Skeletal muscle tissue (tissue), 4 donors: Measurements from ENCODE around the gene NCK1. TPM values are rescaled to one million over a fixed set of nuclear protein-coding genes. Genes with fewer than 3 reads are reported as not detected.
"Not testable (repeated sequence)": the region's sequence is repeated elsewhere in the genome, so short reads cannot be mapped to it uniquely, and the experiment has no call there.

ENCODE experiments used
- H3K27ac ChIP-seq: one replicate; pipeline ENCODE4 v1.7.0; 2013; ENCODE audit warnings: mild to moderate bottlenecking, low read depth, low read length, inconsistent platforms
- H3K27me3 ChIP-seq, 3 donors: one replicate each; pipeline ENCODE4 v1.7.0; 2013; ENCODE audit warnings: low read length in 3 of 3; ENCODE audit not compliant: control insufficient read depth in 3 of 3, insufficient read depth in 3 of 3
- H3K36me3 ChIP-seq, 3 donors: one replicate each; pipeline ENCODE4 v1.7.0; 2013; ENCODE audit warnings: low read length in 3 of 3; ENCODE audit not compliant: control insufficient read depth in 3 of 3, insufficient read depth in 3 of 3
- H3K4me1 ChIP-seq, 3 donors: one replicate each; pipeline ENCODE4 v1.7.0; 2013; ENCODE audit warnings: low read length in 3 of 3, mild to moderate bottlenecking in 3 of 3; ENCODE audit not compliant: control insufficient read depth in 3 of 3, insufficient read depth in 3 of 3
- H3K4me3 ChIP-seq, 3 donors: one replicate each; pipeline ENCODE4 v1.7.0; 2013; ENCODE audit warnings: low read length in 3 of 3
- H3K9ac ChIP-seq, 3 donors: one replicate each; pipeline ENCODE4 v1.7.0; 2013; ENCODE audit warnings: low read length in 3 of 3, mild to moderate bottlenecking in 3 of 3, moderate library complexity in 2 of 3, low read depth in 1 of 3
- H3K9me3 ChIP-seq, 3 donors: one replicate each; pipeline ENCODE4 v1.7.0; 2013; ENCODE audit warnings: low read length in 3 of 3; ENCODE audit not compliant: control insufficient read depth in 3 of 3
- total RNA-seq: library from RNA; depleted of rRNA; stranded (reverse); fragments of >200 nt; gene quantifications from one replicate; pipeline ENCODE4 v1.2.3, GENCODE V29; 2014
- donor health status: Osteomylitis.

The NCK1 gene
- total RNA-seq, 1 donor from 2014 or later, result 36.5 TPM

DNA sequence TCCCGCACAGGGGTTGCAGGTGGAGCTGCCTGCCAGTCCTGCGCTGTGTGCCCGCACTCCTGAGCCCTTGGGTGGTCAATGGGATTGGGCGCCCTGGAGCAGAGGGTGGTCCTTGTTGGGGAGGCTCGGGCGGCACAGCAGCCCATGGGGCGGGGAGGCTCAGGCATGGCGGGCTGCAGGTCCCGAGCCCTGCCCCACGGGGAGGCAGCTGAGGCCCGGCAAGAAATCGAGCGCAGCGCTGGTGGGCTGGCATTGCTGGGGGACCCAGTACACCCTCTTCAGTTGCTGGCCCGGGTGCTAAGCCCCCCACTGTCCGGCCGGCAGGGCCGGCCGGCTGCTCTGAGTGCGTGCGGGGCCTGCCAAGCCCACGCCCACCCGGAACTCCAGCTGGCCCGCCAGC is 27.9 kb downstream of the NCK1 start:
- Histone ChIP-seq H3K27me3 (no peaks in the 10 kb centered on the region), H3K4me1 (peaks cover 4 to 8% (median 6%) of the 10 kb centered on the region in 3 donors), H3K9ac (no peak overlapping the region), H3K9me3 (no peaks in the 10 kb centered on the region), H3K4me3 (no peak overlapping the region), H3K27ac (no peak overlapping the region), H3K36me3 (no peaks in the 10 kb centered on the region)

DNA sequence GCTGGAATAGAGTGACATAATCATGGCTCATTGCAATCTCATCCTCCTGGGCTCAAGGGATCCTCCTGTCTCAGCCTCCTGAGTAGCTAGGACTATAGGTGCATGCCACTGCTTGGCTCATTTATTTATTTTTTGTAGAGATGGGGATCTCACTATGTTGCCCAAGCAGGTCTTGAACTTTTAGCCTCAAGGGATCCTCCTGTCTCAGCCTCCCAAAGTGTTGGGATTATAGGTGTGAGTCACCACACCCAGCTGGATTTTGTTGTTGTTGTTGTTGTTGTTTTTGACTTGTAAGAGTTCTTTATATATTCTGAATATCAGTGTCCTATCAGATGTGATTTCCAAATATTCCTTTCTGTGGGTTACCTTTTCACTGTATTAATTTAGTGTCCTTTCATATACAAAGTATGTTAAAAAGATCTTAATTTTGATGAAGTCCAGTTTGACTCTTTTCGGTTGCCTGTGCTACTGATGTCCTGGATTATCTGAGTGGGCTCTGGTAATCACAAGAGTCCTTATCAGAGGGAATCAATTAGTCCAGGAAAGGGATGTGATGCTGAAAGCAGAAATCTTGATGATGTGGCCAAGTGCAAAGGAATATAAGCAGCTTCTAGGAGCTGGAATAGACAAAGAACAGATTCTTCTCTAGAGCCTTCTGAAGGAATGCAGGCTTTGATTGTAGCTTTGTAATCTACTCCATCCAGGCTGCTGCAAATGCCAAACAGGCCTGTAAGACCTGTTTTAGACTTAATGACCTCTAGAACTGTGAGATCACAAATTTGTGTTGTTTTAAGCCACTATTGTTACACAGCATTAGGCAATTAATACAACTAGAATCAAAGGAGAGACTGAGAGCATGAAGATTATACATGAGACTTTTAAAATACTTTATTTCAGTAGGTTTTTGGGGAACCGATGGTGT is 30.2 kb downstream of the NCK1 start:
- H3K9me3 ChIP-seq, result no peaks in the 10 kb centered on the region
- no peaks in the 10 kb centered on the region for H3K27me3 ChIP-seq
- no peak overlapping the region for H3K9ac ChIP-seq
- H3K27ac ChIP-seq, result no peak overlapping the region
- peaks cover 4 to 6% (median 5%) of the 10 kb centered on the region in 3 donors for H3K4me1 ChIP-seq
- H3K4me3 ChIP-seq, result no peak overlapping the region
- H3K36me3 ChIP-seq, result no peaks in the 10 kb centered on the region

GRCh38 chr3:136893848-136894443 is 31.9 kb downstream of the NCK1 start:
- Histone ChIP-seq H3K27ac (no peak overlapping the region), H3K9me3 (no peaks in the 10 kb centered on the region), H3K4me3 (no peak overlapping the region), H3K27me3 (no peaks in the 10 kb centered on the region), H3K9ac (no peak overlapping the region), H3K36me3 (no peaks in the 10 kb centered on the region), H3K4me1 (peaks cover 4 to 8% (median 7%) of the 10 kb centered on the region in 3 donors)

DNA sequence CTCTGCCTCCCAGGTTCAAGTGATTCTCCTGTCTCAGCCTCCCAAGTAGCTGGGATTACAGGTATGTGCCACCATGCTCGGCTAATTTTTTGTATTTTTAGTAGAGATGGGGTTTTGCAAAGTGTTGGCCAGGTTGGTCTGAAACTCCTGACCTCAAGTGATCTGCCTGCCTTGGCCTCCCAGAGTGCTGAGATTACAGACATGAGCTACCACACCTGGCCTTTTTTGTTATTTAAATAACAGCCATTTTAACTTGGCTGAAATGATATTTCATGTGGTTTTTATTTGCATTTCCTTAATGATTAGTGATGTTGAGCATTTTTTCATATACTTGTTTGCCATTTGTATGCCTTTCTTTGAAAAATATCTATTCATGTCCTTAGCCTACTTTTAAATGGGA is 35.2 kb downstream of the NCK1 start:
- not testable (repeated sequence) for H3K9ac ChIP-seq, H3K9me3 ChIP-seq, H3K27me3 ChIP-seq, H3K36me3 ChIP-seq, H3K4me1 ChIP-seq, H3K27ac ChIP-seq, H3K4me3 ChIP-seq

DNA sequence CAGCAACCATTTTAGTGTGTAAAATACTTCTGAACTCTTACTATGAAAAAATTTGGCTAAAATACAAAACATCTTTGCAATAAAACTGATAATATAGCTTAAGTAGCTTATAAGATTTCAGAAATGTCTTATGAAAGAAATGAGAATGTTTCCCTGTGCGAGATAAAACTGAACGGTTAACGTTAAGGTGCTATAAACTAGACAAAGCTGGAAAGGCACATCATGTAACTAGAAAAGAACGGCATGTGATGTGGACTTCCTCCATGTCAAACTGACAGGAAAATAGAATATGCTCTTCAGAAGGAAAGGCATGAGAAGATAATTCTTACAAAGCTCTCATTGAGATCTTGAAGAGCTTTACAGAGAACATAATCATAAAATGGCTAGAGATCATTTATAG is 36.5 kb downstream of the NCK1 start:
- H3K9me3 ChIP-seq, result no peaks in the 10 kb centered on the region
- H3K4me3 ChIP-seq, result no peak overlapping the region
- H3K27ac ChIP-seq, result no peak overlapping the region
- H3K9ac ChIP-seq, result no peak overlapping the region
- H3K36me3 ChIP-seq, result peaks cover 0 to 3% (median 0%) of the 10 kb centered on the region in 3 donors
- peaks cover 4 to 10% (median 8%) of the 10 kb centered on the region in 3 donors for H3K4me1 ChIP-seq
- H3K27me3 ChIP-seq, result no peaks in the 10 kb centered on the region

- no peak overlapping the region for H3K27ac ChIP-seq
These were observed 36.9 kb downstream of the NCK1 start for GRCh38 chr3:136898954-136899353.

GRCh38 chr3:136899622-136900158 is 37.7 kb downstream of the NCK1 start:
- Histone ChIP-seq H3K27ac (no peak overlapping the region), H3K9me3 (no peaks in the 10 kb centered on the region), H3K27me3 (no peaks in the 10 kb centered on the region), H3K9ac (no peak overlapping the region), H3K4me3 (no peak overlapping the region), H3K4me1 (peaks cover 0 to 3% (median 3%) of the 10 kb centered on the region in 3 donors), H3K36me3 (peaks cover 0 to 3% (median 0%) of the 10 kb centered on the region in 3 donors)

More at GRCh38 chr3:136898954-136899353, 36.9 kb downstream of the NCK1 start:
- H3K9ac ChIP-seq, result no peak overlapping the region
- no peak overlapping the region for H3K4me3 ChIP-seq
- H3K36me3 ChIP-seq, result peaks cover 0 to 3% (median 0%) of the 10 kb centered on the region in 3 donors
- H3K4me1 ChIP-seq, result peaks cover 4 to 8% (median 6%) of the 10 kb centered on the region in 3 donors
- no peaks in the 10 kb centered on the region for H3K27me3 ChIP-seq
- H3K9me3 ChIP-seq, result no peaks in the 10 kb centered on the region

GRCh38 chr3:136900694-136901093 is 38.7 kb downstream of the NCK1 start:
- not testable (repeated sequence) for H3K4me1 ChIP-seq, H3K9ac ChIP-seq, H3K36me3 ChIP-seq, H3K4me3 ChIP-seq, H3K9me3 ChIP-seq, H3K27ac ChIP-seq, H3K27me3 ChIP-seq

GRCh38 chr3:136901391-136901790 is 39.4 kb downstream of the NCK1 start:
- no peak overlapping the region for H3K4me3 ChIP-seq
- no peak overlapping the region for H3K9ac ChIP-seq
- H3K4me1 ChIP-seq, result peaks cover 2 to 4% (median 3%) of the 10 kb centered on the region in 3 donors
- H3K27me3 ChIP-seq, result no peaks in the 10 kb centered on the region
- H3K36me3 ChIP-seq, result peaks cover 0 to 3% (median 0%) of the 10 kb centered on the region in 3 donors
- H3K27ac ChIP-seq, result no peak overlapping the region
- H3K9me3 ChIP-seq, result no peaks in the 10 kb centered on the region

GRCh38 chr3:136902530-136902929 is 40.5 kb downstream of the NCK1 start:
- H3K4me1 ChIP-seq, result peaks cover 8 to 14% (median 11%) of the 10 kb centered on the region in 3 donors
- H3K9me3 ChIP-seq, H3K27ac ChIP-seq, H3K36me3 ChIP-seq, H3K27me3 ChIP-seq, H3K9ac ChIP-seq, H3K4me3 ChIP-seq: not testable (repeated sequence)
